ENCODE measurements around the gene PRKG1. TPM values are rescaled to one million over a fixed set of nuclear protein-coding genes. Genes with fewer than 3 reads are reported as not detected.

PRKG1 gene
- total RNA-seq, 1 experiment from 2014 or later, result 0.21 TPM

DNA sequence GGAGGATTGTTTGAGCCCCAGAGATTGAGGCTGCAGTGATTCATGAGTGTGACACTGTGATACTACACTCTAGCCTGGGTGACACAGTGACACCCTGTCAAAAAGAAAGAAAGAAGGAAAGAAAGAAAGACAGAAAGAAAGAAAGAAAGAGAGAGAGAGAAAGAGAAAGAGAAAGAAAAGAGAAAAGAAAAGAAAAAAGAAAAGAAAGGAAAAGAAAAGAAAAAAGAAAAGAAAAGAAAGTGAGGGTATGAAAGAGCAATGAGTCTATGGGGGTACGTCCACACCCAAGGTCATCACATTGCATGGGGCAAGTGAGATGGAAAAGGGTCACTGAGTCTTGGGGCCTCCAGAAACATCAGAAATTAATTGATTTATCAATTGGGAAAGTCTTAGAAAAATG, 760.3 kb downstream of the PRKG1 start:
- BruUV-seq (replicated peaks), result no TSS peak
- intact Hi-C loops (cut with micrococcal nuclease; ENCODE audit: unreplicated experiment), result no loop called here

GRCh38 chr10:51838471-51838870, 764.2 kb downstream of the PRKG1 start:
- Mint-ChIP-seq H3K4me3 (ENCODE audit: low read depth, unreplicated experiment) (no peak overlapping the region), H3K27ac (ENCODE audit: unreplicated experiment) (no peak overlapping the region), H3K27me3 (ENCODE audit: unreplicated experiment) (no peaks in the 10 kb centered on the region), H3K36me3 (ENCODE audit: insufficient read depth, unreplicated experiment) (no peaks in the 10 kb centered on the region), H3K9me3 (ENCODE audit: low read depth, unreplicated experiment) (peaks cover 5% of the 10 kb centered on the region), H3K4me1 (ENCODE audit: low read depth, unreplicated experiment) (peaks cover 3% of the 10 kb centered on the region)
- TF ChIP-seq, protein P1, sequence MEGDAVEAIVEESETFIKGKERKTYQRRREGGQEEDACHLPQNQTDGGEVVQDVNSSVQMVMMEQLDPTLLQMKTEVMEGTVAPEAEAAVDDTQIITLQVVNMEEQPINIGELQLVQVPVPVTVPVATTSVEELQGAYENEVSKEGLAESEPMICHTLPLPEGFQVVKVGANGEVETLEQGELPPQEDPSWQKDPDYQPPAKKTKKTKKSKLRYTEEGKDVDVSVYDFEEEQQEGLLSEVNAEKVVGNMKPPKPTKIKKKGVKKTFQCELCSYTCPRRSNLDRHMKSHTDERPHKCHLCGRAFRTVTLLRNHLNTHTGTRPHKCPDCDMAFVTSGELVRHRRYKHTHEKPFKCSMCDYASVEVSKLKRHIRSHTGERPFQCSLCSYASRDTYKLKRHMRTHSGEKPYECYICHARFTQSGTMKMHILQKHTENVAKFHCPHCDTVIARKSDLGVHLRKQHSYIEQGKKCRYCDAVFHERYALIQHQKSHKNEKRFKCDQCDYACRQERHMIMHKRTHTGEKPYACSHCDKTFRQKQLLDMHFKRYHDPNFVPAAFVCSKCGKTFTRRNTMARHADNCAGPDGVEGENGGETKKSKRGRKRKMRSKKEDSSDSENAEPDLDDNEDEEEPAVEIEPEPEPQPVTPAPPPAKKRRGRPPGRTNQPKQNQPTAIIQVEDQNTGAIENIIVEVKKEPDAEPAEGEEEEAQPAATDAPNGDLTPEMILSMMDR (IDR thresholded peaks at IDR 0.05; ENCODE audit: unreplicated experiment), result no peak
- no TSS peak for BruUV-seq (replicated peaks)
- CTCF ChIA-PET, result no interaction called here
- DNase-seq, result no peak
- intact Hi-C loops (cut with micrococcal nuclease; ENCODE audit: unreplicated experiment), result no loop called here

More for the DNA sequence above, 760.3 kb downstream of the PRKG1 start:
- no peak overlapping the region for H3K27ac Mint-ChIP-seq (ENCODE audit: unreplicated experiment)
- peaks cover 14% of the 10 kb centered on the region for H3K4me1 Mint-ChIP-seq (ENCODE audit: low read depth, unreplicated experiment)
- H3K9me3 Mint-ChIP-seq (ENCODE audit: low read depth, unreplicated experiment), result peaks cover 5% of the 10 kb centered on the region
- no peak overlapping the region for H3K4me3 Mint-ChIP-seq (ENCODE audit: low read depth, unreplicated experiment)
- TF ChIP-seq, protein P1 (IDR thresholded peaks at IDR 0.05; ENCODE audit: unreplicated experiment), result no peak
- no peaks in the 10 kb centered on the region for H3K27me3 Mint-ChIP-seq (ENCODE audit: unreplicated experiment)
- no peak for DNase-seq
- H3K36me3 Mint-ChIP-seq (ENCODE audit: insufficient read depth, unreplicated experiment), result no peaks in the 10 kb centered on the region
- CTCF ChIA-PET, result no interaction called here

- Mint-ChIP-seq H3K4me3 (ENCODE audit: low read depth, unreplicated experiment) (no peak overlapping the region), H3K36me3 (ENCODE audit: insufficient read depth, unreplicated experiment) (no peaks in the 10 kb centered on the region), H3K9me3 (ENCODE audit: low read depth, unreplicated experiment) (no peaks in the 10 kb centered on the region), H3K27ac (ENCODE audit: unreplicated experiment) (no peak overlapping the region), H3K27me3 (ENCODE audit: unreplicated experiment) (no peaks in the 10 kb centered on the region), H3K4me1 (ENCODE audit: low read depth, unreplicated experiment) (no peaks in the 10 kb centered on the region)
- no TSS peak for BruUV-seq (replicated peaks)
- no peak for DNase-seq
- CTCF ChIA-PET, result no interaction called here
- TF ChIP-seq, protein P1 (IDR thresholded peaks at IDR 0.05; ENCODE audit: unreplicated experiment), result no peak
- intact Hi-C loops (cut with micrococcal nuclease; ENCODE audit: unreplicated experiment), result no loop called here
Measured at GRCh38 chr10:51843966-51844365, 769.7 kb downstream of the PRKG1 start.

DNA sequence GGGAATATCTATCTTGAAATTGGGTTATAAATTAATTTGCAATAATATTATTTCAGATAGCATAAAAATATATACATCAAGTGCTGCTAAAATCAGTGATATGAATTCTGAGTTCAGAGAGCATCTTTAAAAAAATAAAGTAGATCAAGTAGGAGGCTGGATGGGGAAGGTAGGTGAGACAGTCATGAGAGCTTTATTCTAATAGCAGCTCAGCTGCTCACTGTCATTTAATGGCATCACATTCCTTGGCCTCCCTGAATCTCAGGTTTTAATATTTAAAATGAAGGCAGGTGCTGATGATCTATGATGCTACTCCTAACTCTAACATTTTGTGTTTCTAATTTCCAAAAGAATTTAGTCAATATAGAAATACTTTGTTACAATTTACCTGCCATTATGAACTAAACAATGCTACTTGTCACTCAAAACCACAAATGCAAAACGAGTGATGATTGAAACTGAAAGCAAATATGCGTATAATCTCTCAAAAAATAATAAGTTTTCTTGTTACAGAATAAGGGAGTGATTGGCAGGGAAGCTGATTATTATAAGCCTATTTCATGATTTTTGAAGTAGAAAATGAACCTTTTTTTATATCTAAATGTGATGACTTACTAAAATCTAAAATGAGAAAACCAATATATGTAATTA, 772.7 kb downstream of the PRKG1 start:
- Mint-ChIP-seq H3K9me3 (ENCODE audit: low read depth, unreplicated experiment) (no peaks in the 10 kb centered on the region), H3K27me3 (ENCODE audit: unreplicated experiment) (no peaks in the 10 kb centered on the region), H3K27ac (ENCODE audit: unreplicated experiment) (no peak overlapping the region), H3K36me3 (ENCODE audit: insufficient read depth, unreplicated experiment) (no peaks in the 10 kb centered on the region), H3K4me1 (ENCODE audit: low read depth, unreplicated experiment) (no peaks in the 10 kb centered on the region), H3K4me3 (ENCODE audit: low read depth, unreplicated experiment) (no peak overlapping the region)
- intact Hi-C loops (cut with micrococcal nuclease; ENCODE audit: unreplicated experiment), result no loop called here
- DNase-seq, result no peak
- no TSS peak for BruUV-seq (replicated peaks)
- CTCF ChIA-PET, result no interaction called here
- TF ChIP-seq, protein P1 (IDR thresholded peaks at IDR 0.05; ENCODE audit: unreplicated experiment), result no peak
